ENCODE data around the gene CRABP1. TPM values are rescaled to one million over a fixed set of nuclear protein-coding genes. Genes with fewer than 3 reads are reported as not detected.

CRABP1 gene
- 320 and 454 TPM in 2 replicates for total RNA-seq (ENCODE audit: low replicate concordance)

GRCh38 chr15:78340231-78341056, at the start of gene CRABP1:
CRABP1 (plus strand) TSS chr15:78340353; CDS start chr15:78340429, 76 bp downstream.
- Histone ChIP-seq H3F3A (ENCODE audit: low read depth) (peaks cover 46% of the 10 kb centered on the region), H3K4me2 (peak within 1 kb of the TSS; percentile 95), H3K27me3 (peaks cover 48% of the 10 kb centered on the region), H3K36me3 (no peaks in the 10 kb centered on the region), H4K20me1 (ENCODE audit: low read depth) (peaks cover 21% of the 10 kb centered on the region), H3K9me3 (ENCODE audit: low read depth) (no peaks in the 10 kb centered on the region), H3K79me2 (ENCODE audit: low read depth) (peaks cover 23% of the 10 kb centered on the region), H3K27ac (no peak within 1 kb of the TSS), H3K9ac (no peak within 1 kb of the TSS), H3K4me3 (peak within 1 kb of the TSS; percentile 76), H2AFZ (replicated peaks) (peak within 1 kb of the TSS; percentile 66), H3K4me1 (peaks cover 52% of the 10 kb centered on the region)
- Mint-ChIP-seq H3K9me3 (no peaks in the 10 kb centered on the region), H3K27ac (peak within 1 kb of the TSS; percentile 57), H3K36me3 (no peaks in the 10 kb centered on the region), H3K4me1 (peaks cover 45% of the 10 kb centered on the region), H3K27me3 (ENCODE audit: insufficient read depth, low read depth) (peaks cover 42% of the 10 kb centered on the region), H3K4me3 (peak within 1 kb of the TSS; percentile 77)
- TF ChIP-seq EZH2 (IDR thresholded peaks at IDR 0.05) (peak; percentile 4), EZH2phosphoT487 (IDR thresholded peaks at IDR 0.05) (peak; percentile 39), CTCF (IDR thresholded peaks at IDR 0.05) (no peak)
- DNase-seq (ENCODE audit: low spot score): peak; percentile 86

- Histone ChIP-seq H3F3A (ENCODE audit: low read depth) (no peaks in the 10 kb centered on the region), H3K79me2 (ENCODE audit: low read depth) (no peaks in the 10 kb centered on the region), H3K27me3 (no peaks in the 10 kb centered on the region), H3K36me3 (no peaks in the 10 kb centered on the region), H2AFZ (replicated peaks) (no peak overlapping the region), H3K4me3 (no peak overlapping the region), H3K9ac (peak overlapping the region; percentile 37), H3K4me1 (no peaks in the 10 kb centered on the region), H3K4me2 (no peak overlapping the region), H3K9me3 (ENCODE audit: low read depth) (no peaks in the 10 kb centered on the region), H4K20me1 (ENCODE audit: low read depth) (no peaks in the 10 kb centered on the region), H3K27ac (no peak overlapping the region)
- Mint-ChIP-seq H3K9me3 (no peaks in the 10 kb centered on the region), H3K27me3 (ENCODE audit: insufficient read depth, low read depth) (no peaks in the 10 kb centered on the region), H3K27ac (no peak overlapping the region), H3K4me3 (no peak overlapping the region), H3K4me1 (no peaks in the 10 kb centered on the region), H3K36me3 (peaks cover 7% of the 10 kb centered on the region)
- TF ChIP-seq EZH2 (IDR thresholded peaks at IDR 0.05): no peak
- no peak for TF ChIP-seq EZH2phosphoT487 (IDR thresholded peaks at IDR 0.05)
- no peak for TF ChIP-seq CTCF (IDR thresholded peaks at IDR 0.05)
- no peak for DNase-seq (ENCODE audit: low spot score)
Measured at GRCh38 chr15:78291052-78291451, 49.1 kb upstream of the CRABP1 start.

GRCh38 chr15:78291698-78292097, 48.5 kb upstream of the CRABP1 start:
- H3K36me3 ChIP-seq: no peaks in the 10 kb centered on the region
- H3K27me3 Mint-ChIP-seq (ENCODE audit: insufficient read depth, low read depth): no peaks in the 10 kb centered on the region
- no peaks in the 10 kb centered on the region for H3K4me1 Mint-ChIP-seq
- no peaks in the 10 kb centered on the region for H3F3A ChIP-seq (ENCODE audit: low read depth)
- no peak overlapping the region for H3K27ac Mint-ChIP-seq
- no peaks in the 10 kb centered on the region for H4K20me1 ChIP-seq (ENCODE audit: low read depth)
- no peak overlapping the region for H2AFZ ChIP-seq (replicated peaks)
- no peak overlapping the region for H3K4me3 Mint-ChIP-seq
- H3K4me3 ChIP-seq: no peak overlapping the region
- no peak overlapping the region for H3K27ac ChIP-seq
- no peaks in the 10 kb centered on the region for H3K9me3 ChIP-seq (ENCODE audit: low read depth)
- no peaks in the 10 kb centered on the region for H3K9me3 Mint-ChIP-seq
- H3K36me3 Mint-ChIP-seq: peaks cover 2% of the 10 kb centered on the region
- no peaks in the 10 kb centered on the region for H3K27me3 ChIP-seq
- H3K4me2 ChIP-seq: no peak overlapping the region
- H3K4me1 ChIP-seq: no peaks in the 10 kb centered on the region
- H3K9ac ChIP-seq: no peak overlapping the region
- no peaks in the 10 kb centered on the region for H3K79me2 ChIP-seq (ENCODE audit: low read depth)
- no peak for DNase-seq (ENCODE audit: low spot score)
- TF ChIP-seq EZH2 (IDR thresholded peaks at IDR 0.05) (no peak), CTCF (IDR thresholded peaks at IDR 0.05) (no peak), EZH2phosphoT487 (IDR thresholded peaks at IDR 0.05) (no peak)
